ENCODE data around the gene PDE4C.

Gene PDE4C

DNA sequence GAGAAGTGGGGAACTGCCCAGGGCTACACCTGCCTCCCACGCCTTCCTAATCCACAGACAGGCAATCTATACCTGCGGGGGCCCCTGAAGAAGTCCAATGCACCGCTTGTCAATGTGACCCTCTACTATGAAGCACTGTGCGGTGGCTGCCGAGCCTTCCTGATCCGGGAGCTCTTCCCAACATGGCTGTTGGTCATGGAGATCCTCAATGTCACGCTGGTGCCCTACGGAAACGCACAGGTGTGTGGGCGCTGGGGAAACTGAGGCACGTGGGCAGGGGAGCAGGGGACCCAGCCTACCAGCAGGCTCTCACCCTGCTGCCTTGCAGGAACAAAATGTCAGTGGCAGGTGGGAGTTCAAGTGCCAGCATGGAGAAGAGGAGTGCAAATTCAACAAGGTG is 51.3 kb downstream of the PDE4C start:
- no peak overlapping the region for H4K91ac ChIP-seq (ENCODE audit: low read length)
- peaks cover 21 to 22% of the 10 kb centered on the region in 2 experiments for H3K36me3 ChIP-seq (ENCODE audit: control insufficient read depth in 1 of 2, insufficient read depth in 2 of 2, low read depth in 1 of 2, low read length in 2 of 2)
- H3K18ac ChIP-seq (ENCODE audit: low read depth in 1 of 2, low read length in 2 of 2), result no peak overlapping the region
- no peak overlapping the region for H3K27ac ChIP-seq (ENCODE audit: low read length, poor library complexity, severe bottlenecking)
- H3K4me3 ChIP-seq (ENCODE audit: insufficient read depth in 1 of 2, low read depth in 1 of 2, low read length in 2 of 2), result peak overlapping the region in 1 of 2 experiments; percentile 93
- H2AK5ac ChIP-seq (ENCODE audit: low read length, severe bottlenecking), result no peak overlapping the region
- no peak overlapping the region for H4K8ac ChIP-seq (ENCODE audit: low read length)
- H3K23ac ChIP-seq (ENCODE audit: low read length in 2 of 2), result peak overlapping the region in 1 of 2 experiments; percentile 88
- H2BK5ac ChIP-seq (ENCODE audit: low read depth, low read length, poor library complexity, severe bottlenecking), result no peak overlapping the region
- H3K4me1 ChIP-seq (ENCODE audit: control insufficient read depth, insufficient read depth, low read depth, low read length), result peaks cover 16% of the 10 kb centered on the region
- no peak overlapping the region for H2AFZ ChIP-seq (ENCODE audit: low read depth, low read length)
- H3K9ac ChIP-seq (ENCODE audit: low read length), result peak overlapping the region; percentile 87
- H3K4ac ChIP-seq (ENCODE audit: low read depth in 1 of 2, low read length in 2 of 2), result no peak overlapping the region
- no peaks in the 10 kb centered on the region for H3K9me3 ChIP-seq (ENCODE audit: control insufficient read depth, low read length)
- H3K27me3 ChIP-seq (ENCODE audit: control insufficient read depth in 1 of 2, insufficient read depth in 1 of 2, low read length in 2 of 2), result peaks cover 0 to 7% of the 10 kb centered on the region in 2 experiments
- DNase-seq, result no peak
- H3K4me2 ChIP-seq (ENCODE audit: low read length, poor library complexity, severe bottlenecking), result no peak overlapping the region
- H3K79me1 ChIP-seq (replicated peaks; ENCODE audit: low read length, poor library complexity, severe bottlenecking), result no peaks in the 10 kb centered on the region
- H2BK15ac ChIP-seq (ENCODE audit: low read depth, poor library complexity, severe bottlenecking), result no peak overlapping the region
- H3K14ac ChIP-seq (ENCODE audit: low read length in 2 of 2), result peak overlapping the region in 1 of 2 experiments; percentile 64
- WGBS, result 84% methylated on average over 11 of the region's 11 CpGs
- H2BK12ac ChIP-seq (ENCODE audit: low read length in 2 of 2), result no peak overlapping the region
- no peak overlapping the region for H2BK120ac ChIP-seq (ENCODE audit: low read depth, low read length)

Measured in mesenchymal stem cell (in vitro differentiated cells and primary cell).